Astrocyte (in vitro differentiated cells and primary cell): ENCODE results near the gene GRID2. TPM values are rescaled to one million over a fixed set of nuclear protein-coding genes. Genes with fewer than 3 reads are reported as not detected.

Experiments
- DNase-seq: peaks from one replicate; pipeline ENCODE4 v3.0.0-alpha.2; 2010; ENCODE audit warnings: low read depth
- FAIRE-seq: peaks from 2 replicates; lab custom pipeline; 2011; peaks lifted over from hg19 to GRCh38; lab: Jason Lieb, UNC
- H2AFZ ChIP-seq: 2 replicates; pipeline ENCODE4 v1.6.0; 2012; ENCODE audit warnings: low read depth, low read length, inconsistent platforms
- H3K27ac ChIP-seq: 2 replicates; pipeline ENCODE4 v1.5.1; 2011; ENCODE audit warnings: low read depth, low read length, inconsistent platforms
- H3K27me3 ChIP-seq: 2 replicates; pipeline ENCODE4 v1.6.0; 2011; ENCODE audit warnings: low read length, inconsistent platforms; ENCODE audit not compliant: insufficient read depth
- H3K36me3 ChIP-seq: 2 replicates; pipeline ENCODE4 v1.5.1; 2011; ENCODE audit warnings: low read length, inconsistent platforms; ENCODE audit not compliant: insufficient read depth
- H3K4me1 ChIP-seq: 2 replicates; pipeline ENCODE4 v1.5.1; 2011; ENCODE audit warnings: low read length, inconsistent platforms; ENCODE audit not compliant: insufficient read depth
- H3K4me2 ChIP-seq: 2 replicates; pipeline ENCODE4 v1.6.0; 2012; ENCODE audit warnings: low read length, inconsistent platforms
- H3K4me3 ChIP-seq: 2 replicates; pipeline ENCODE4 v1.5.1; 2011; ENCODE audit warnings: low read depth, mild to moderate bottlenecking, low read length, inconsistent platforms; ENCODE audit not compliant: insufficient read depth
- H3K79me2 ChIP-seq: 2 replicates; pipeline ENCODE4 v1.6.0; 2012; ENCODE audit warnings: mild to moderate bottlenecking, low read length, inconsistent platforms; ENCODE audit not compliant: insufficient read depth
- H3K9ac ChIP-seq: 2 replicates; pipeline ENCODE4 v1.6.0; 2012; ENCODE audit warnings: mild to moderate bottlenecking, low read length, inconsistent platforms
- H3K9me3 ChIP-seq: 2 replicates; pipeline ENCODE4 v1.5.1; 2012; ENCODE audit warnings: low read depth, mild to moderate bottlenecking, low read length, inconsistent platforms; ENCODE audit not compliant: insufficient read depth
- H4K20me1 ChIP-seq: 2 replicates; pipeline ENCODE4 v1.6.0; 2012; ENCODE audit warnings: low read length, inconsistent platforms; ENCODE audit not compliant: insufficient read depth
- H3K27ac Mint-ChIP-seq: one replicate; pipeline ENCODE4 v1.8.0; 2021; ENCODE audit warnings: mild to moderate bottlenecking, mixed read lengths; ENCODE audit not compliant: unreplicated experiment
- H3K27me3 Mint-ChIP-seq: one replicate; pipeline ENCODE4 v1.8.0; 2021; ENCODE audit warnings: low read depth, mixed read lengths; ENCODE audit not compliant: unreplicated experiment
- H3K36me3 Mint-ChIP-seq: one replicate; pipeline ENCODE4 v1.8.0; 2021; ENCODE audit warnings: low read depth, mixed read lengths; ENCODE audit not compliant: unreplicated experiment
- H3K4me1 Mint-ChIP-seq: one replicate; pipeline ENCODE4 v1.8.0; 2021; ENCODE audit warnings: low read depth, mixed read lengths; ENCODE audit not compliant: unreplicated experiment
- H3K4me3 Mint-ChIP-seq: one replicate; pipeline ENCODE4 v1.8.0; 2021; ENCODE audit warnings: mild to moderate bottlenecking, moderate library complexity, mixed read lengths; ENCODE audit not compliant: unreplicated experiment
- H3K9me3 Mint-ChIP-seq: one replicate; pipeline ENCODE4 v1.8.0; 2021; ENCODE audit warnings: mild to moderate bottlenecking, mixed read lengths; ENCODE audit not compliant: unreplicated experiment
- CTCF ChIP-seq: IDR thresholded peaks from 2 replicates; pipeline ENCODE4 v1.5.1; 2011; ENCODE audit warnings: low read depth, mild to moderate bottlenecking, inconsistent platforms, low read length, moderate library complexity; ENCODE audit not compliant: insufficient read depth
- EZH2 ChIP-seq: IDR thresholded peaks from 2 replicates; pipeline ENCODE4 v1.6.1; 2012; ENCODE audit warnings: mild to moderate bottlenecking, low read length, inconsistent platforms; ENCODE audit not compliant: insufficient read depth
- total RNA-seq: library from RNA; stranded (reverse); gene quantifications from 2 replicates; pipeline ENCODE4 v1.2.1, GENCODE V29; 2021

The GRID2 gene
- total RNA-seq, 1 donor from 2014 or later = 0.14 TPM

- Histone ChIP-seq H3K4me2 (no peak overlapping the region), H4K20me1 (no peaks in the 10 kb centered on the region), H3K9ac (no peak overlapping the region), H3K36me3 (no peaks in the 10 kb centered on the region), H3K9me3 (no peaks in the 10 kb centered on the region), H3K27me3 (no peaks in the 10 kb centered on the region), H3K4me1 (no peaks in the 10 kb centered on the region), H3K27ac (no peak overlapping the region), H2AFZ (no peak overlapping the region), H3K4me3 (no peak overlapping the region), H3K79me2 (no peaks in the 10 kb centered on the region)
- no peak for FAIRE-seq
- H3K4me1 Mint-ChIP-seq = no peaks in the 10 kb centered on the region
- H3K4me3 Mint-ChIP-seq = no peak overlapping the region
- H3K27me3 Mint-ChIP-seq = no peaks in the 10 kb centered on the region
- TF ChIP-seq CTCF (no peak), EZH2 (no peak)
- no peak overlapping the region for H3K27ac Mint-ChIP-seq
- no peaks in the 10 kb centered on the region for H3K9me3 Mint-ChIP-seq
- peak; percentile 23 for DNase-seq
- no peaks in the 10 kb centered on the region for H3K36me3 Mint-ChIP-seq
These were observed 1112.8 kb downstream of the GRID2 start for GRCh38 chr4:93416344-93417128.

GRCh38 chr4:93431371-93431770, 1127.6 kb downstream of the GRID2 start:
- Histone ChIP-seq H3K27me3 (no peaks in the 10 kb centered on the region), H3K36me3 (no peaks in the 10 kb centered on the region), H2AFZ (no peak overlapping the region), H3K4me2 (no peak overlapping the region), H4K20me1 (no peaks in the 10 kb centered on the region), H3K79me2 (no peaks in the 10 kb centered on the region), H3K27ac (no peak overlapping the region), H3K9me3 (no peaks in the 10 kb centered on the region), H3K4me3 (no peak overlapping the region), H3K4me1 (no peaks in the 10 kb centered on the region), H3K9ac (no peak overlapping the region)
- no peak for DNase-seq
- H3K27me3 Mint-ChIP-seq = no peaks in the 10 kb centered on the region
- no peak overlapping the region for H3K4me3 Mint-ChIP-seq
- no peaks in the 10 kb centered on the region for H3K9me3 Mint-ChIP-seq
- no peaks in the 10 kb centered on the region for H3K4me1 Mint-ChIP-seq
- TF ChIP-seq EZH2 (no peak), CTCF (no peak)
- no peaks in the 10 kb centered on the region for H3K36me3 Mint-ChIP-seq
- no peak for FAIRE-seq
- no peak overlapping the region for H3K27ac Mint-ChIP-seq

GRCh38 chr4:93433840-93434239, 1130.1 kb downstream of the GRID2 start:
- Mint-ChIP-seq H3K36me3 (no peaks in the 10 kb centered on the region), H3K27me3 (no peaks in the 10 kb centered on the region), H3K27ac (no peak overlapping the region), H3K4me1 (no peaks in the 10 kb centered on the region), H3K9me3 (peaks cover 2% of the 10 kb centered on the region), H3K4me3 (no peak overlapping the region)
- Histone ChIP-seq H3K4me3 (no peak overlapping the region), H3K4me2 (no peak overlapping the region), H3K4me1 (no peaks in the 10 kb centered on the region), H2AFZ (no peak overlapping the region), H3K9me3 (no peaks in the 10 kb centered on the region), H4K20me1 (no peaks in the 10 kb centered on the region), H3K9ac (no peak overlapping the region), H3K79me2 (no peaks in the 10 kb centered on the region), H3K27me3 (no peaks in the 10 kb centered on the region), H3K36me3 (no peaks in the 10 kb centered on the region), H3K27ac (no peak overlapping the region)
- DNase-seq = no peak
- FAIRE-seq = no peak
- TF ChIP-seq CTCF (no peak), EZH2 (no peak)
